ENCODE measurements around the gene TYK2.

- TF ChIP-seq, protein P1, sequence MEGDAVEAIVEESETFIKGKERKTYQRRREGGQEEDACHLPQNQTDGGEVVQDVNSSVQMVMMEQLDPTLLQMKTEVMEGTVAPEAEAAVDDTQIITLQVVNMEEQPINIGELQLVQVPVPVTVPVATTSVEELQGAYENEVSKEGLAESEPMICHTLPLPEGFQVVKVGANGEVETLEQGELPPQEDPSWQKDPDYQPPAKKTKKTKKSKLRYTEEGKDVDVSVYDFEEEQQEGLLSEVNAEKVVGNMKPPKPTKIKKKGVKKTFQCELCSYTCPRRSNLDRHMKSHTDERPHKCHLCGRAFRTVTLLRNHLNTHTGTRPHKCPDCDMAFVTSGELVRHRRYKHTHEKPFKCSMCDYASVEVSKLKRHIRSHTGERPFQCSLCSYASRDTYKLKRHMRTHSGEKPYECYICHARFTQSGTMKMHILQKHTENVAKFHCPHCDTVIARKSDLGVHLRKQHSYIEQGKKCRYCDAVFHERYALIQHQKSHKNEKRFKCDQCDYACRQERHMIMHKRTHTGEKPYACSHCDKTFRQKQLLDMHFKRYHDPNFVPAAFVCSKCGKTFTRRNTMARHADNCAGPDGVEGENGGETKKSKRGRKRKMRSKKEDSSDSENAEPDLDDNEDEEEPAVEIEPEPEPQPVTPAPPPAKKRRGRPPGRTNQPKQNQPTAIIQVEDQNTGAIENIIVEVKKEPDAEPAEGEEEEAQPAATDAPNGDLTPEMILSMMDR (IDR thresholded peaks at IDR 0.05): no peak
- TF ChIP-seq EP300 (IDR thresholded peaks at IDR 0.05): no peak
- no peak for TF ChIP-seq POLR2AphosphoS5 (IDR thresholded peaks at IDR 0.05)
- no peak for TF ChIP-seq POLR2A (IDR thresholded peaks at IDR 0.05; ENCODE audit: low read depth)
Measured at GRCh38 chr19:10428996-10429381, 48.6 kb upstream of the TYK2 start.
